CMK (cell line): ENCODE measurements around the gene CELA3A.
"Not testable (repeated sequence)": the region's sequence is repeated elsewhere in the genome, so short reads cannot be mapped to it uniquely, and the experiment has no call there.

Experiments
- DNase-seq: peaks from one replicate; pipeline ENCODE4 v3.0.0-alpha.2; 2010; ENCODE audit warnings: low read depth

CELA3A gene

DNA sequence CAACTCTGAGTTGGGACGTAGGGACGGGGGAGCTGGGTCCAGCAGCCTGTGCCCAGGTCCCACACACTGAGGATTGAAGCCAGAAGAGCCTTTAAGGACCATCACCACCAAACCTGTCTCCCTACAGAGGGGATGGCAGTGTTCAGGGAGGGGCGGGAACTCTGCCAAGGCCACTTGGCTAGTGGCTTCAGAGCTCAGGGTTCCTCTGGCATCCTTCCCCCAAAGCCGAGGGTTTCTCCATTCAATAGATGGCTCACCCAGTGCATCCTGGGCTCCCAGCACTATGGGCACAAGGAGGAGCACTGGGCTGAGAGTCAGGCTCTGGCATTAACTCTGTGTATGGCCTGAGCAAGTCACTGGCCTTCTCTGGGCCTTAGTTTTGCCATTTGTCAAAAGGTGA, 20.2 kb upstream of the CELA3A start:
- not testable (repeated sequence) for DNase-seq

DNA sequence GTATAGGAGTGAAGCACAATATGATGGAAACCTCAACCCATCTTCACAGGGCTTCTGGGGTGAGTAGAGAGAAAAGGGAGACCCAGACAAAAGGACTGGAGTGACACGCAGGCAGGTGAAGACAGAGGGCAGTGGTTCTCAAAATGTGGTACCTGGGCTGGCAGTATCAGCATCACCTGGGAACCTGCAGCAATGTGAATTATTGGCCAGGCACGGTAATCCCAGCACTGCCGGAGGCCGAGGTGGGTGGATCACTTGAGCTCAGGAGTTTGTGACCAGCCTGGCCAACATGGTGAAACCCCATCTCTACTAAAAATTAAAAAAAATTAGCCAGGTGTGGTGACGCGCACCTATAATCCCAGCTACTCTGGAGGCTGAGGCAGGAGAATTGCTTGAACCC, 19.3 kb upstream of the CELA3A start:
- DNase-seq: not testable (repeated sequence)

DNA sequence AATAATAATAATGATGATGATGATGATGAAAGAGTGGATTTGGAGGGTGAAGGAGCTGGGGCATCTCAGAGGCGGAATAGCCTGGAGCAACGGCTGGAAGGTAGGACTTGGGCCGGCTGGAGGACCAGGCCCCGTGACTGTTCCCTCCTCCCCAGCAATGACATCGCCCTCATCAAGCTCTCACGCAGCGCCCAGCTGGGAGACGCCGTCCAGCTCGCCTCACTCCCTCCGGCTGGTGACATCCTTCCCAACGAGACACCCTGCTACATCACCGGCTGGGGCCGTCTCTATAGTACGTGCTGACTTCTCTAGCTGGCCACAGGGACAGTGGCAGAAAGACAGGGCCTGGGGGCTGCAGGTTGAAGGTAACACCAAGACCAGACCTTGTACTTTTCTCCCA, 17.9 kb upstream of the CELA3A start:
- DNase-seq: not testable (repeated sequence)

DNA sequence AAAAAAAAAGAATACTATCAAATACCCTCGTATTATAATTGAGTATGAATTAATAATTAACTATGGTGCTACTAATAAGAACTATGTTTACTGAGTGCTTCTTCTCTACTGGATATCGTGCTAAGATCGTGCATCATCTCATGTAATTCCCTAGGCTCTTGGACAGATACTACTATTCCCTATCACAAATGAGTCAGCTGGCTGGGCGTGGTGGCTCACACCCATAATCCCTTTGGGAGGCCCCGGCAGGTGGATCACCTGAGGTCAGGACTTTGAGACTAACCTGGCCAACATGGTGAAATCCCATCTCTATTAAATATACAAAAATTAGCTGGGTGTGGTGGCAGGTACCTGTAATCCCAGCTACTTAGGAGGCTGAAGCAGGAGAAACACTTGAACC, 15.6 kb upstream of the CELA3A start:
- DNase-seq: not testable (repeated sequence)

DNA sequence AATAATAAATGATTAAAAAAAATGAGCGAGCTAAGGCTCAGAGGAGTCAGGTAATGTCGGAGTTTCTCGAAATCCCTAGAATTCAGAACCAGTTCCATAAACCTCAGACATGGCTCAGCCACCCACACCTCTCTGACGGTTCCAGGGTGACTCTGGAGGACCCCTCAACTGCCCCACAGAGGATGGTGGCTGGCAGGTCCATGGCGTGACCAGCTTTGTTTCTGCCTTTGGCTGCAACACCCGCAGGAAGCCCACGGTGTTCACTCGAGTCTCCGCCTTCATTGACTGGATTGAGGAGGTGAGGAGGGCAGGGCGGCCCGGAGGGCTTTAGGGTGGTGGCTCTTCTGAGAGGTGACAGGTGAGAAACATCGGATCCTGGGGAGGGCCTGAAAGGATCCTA, 15.1 kb upstream of the CELA3A start:
- DNase-seq: not testable (repeated sequence)

DNA sequence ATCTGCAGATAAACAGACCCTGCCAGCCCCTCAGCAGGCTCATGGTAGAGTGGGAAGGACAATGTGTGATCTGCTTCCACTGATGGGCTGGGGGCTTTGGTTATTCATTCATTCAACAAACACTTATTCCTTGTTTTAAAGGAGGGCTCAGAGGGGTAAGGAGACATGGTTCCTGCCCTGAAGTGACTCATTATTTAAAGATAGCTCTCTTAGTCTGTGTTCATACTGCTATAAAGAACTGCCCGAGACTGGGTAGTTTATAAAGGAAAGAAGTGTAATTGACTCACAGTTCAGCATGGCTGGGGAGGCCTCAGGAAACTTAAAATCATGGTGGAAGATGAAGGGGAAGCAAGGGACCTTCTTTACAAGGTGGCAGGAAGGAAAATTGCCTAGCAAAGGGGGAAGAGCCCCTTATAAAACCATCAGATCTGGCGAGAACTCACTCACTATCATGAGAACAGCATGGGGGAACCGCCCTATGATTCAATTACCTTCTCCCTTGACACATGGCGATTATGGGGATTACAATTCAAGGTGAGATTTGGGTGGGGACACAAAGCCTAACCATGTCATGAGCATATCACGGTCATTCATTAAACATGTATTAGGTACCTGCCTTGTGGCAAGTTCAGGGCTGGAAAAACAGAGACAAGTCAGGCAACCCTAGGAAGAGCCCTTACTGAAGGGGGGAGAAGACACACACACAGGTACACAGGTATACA, 11.6 kb upstream of the CELA3A start:
- DNase-seq: not testable (repeated sequence)

DNA sequence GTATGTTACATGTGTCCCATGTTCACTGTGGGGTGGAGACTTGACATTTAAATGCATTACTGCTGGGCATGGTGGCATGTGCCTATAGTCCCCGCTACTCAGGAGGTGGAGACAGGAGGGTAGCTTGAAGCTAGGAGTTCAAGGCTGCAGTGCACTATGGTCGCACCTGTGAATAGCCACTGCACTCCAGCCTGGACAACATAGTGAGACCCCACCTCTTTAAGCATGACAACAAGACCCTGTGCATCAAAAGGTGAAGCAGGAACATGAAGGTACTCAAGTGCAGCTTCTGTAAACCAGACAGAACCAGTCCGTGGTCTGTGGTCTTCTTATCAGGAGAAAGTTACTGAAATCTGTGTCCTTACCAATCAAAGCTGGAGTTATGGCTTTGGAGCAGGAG, 9.3 kb upstream of the CELA3A start:
- not testable (repeated sequence) for DNase-seq

DNA sequence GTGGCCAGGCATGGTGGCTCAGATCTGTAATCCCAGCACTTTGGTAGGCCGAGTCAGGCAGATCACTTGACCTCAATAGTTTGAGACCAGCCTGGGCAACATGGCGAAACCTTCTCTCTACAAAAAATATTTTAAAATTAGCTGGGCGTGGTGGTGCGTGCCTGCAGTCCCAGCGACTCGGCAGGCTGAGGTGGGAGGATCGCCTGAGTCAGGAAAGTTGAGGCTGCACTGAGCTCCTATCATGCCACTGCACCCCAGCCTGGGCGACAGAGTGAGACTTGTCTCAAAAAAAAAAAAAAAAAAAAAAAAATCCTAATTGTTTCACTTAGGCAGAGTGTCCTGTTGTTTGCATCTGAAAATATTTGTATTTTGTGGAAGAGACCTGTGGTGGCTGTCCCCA, 6.7 kb upstream of the CELA3A start:
- not testable (repeated sequence) for DNase-seq

DNA sequence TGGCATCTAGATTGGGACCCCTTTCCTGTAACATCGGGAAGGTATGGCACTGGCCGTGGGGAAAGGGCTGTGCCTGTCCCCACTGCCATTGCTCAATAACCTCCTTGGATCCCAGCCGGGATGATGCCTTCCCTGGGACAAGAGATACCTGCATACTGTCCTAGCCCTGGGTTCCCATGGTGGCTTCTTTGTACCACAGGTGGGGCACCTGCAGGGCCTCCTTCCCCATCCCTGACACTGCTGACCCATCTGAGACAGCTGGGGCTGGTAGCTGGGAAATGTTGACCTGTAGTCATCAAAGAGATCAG, 4.8 kb upstream of the CELA3A start:
- not testable (repeated sequence) for DNase-seq

DNA sequence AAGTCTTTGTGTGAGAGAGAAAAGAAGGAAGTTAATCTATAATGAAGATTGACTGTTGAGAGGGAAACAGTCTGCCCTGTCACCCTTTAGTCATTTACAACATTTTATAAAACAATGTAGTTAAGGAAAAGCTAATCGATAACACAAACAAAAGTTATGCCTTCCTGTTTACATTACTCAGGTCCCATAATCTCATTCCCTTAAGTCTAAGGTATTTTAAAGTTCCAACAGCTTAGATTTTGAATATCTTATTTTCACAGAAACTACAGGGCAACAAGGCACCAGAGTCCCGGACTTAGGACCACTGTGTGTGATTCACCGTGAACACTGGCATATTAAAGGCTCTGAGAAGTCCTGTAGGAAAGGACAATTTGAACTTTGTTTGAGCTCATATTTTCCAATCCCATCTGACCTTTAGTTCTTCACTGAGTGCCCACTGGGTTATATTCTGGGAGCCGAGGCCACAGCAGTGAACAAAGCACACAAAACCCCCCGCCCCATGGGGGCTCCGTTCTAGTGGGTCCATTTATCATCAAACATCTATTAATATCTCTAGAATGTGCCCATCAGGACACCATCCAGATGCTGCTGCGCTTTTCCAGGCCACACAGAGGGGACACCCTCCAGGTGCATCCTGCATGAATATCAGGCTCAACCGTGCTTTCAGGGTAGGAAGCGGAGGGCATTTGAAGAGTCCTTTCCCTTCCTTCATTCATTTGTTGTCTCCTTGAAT, 3.4 kb upstream of the CELA3A start:
- not testable (repeated sequence) for DNase-seq

DNA sequence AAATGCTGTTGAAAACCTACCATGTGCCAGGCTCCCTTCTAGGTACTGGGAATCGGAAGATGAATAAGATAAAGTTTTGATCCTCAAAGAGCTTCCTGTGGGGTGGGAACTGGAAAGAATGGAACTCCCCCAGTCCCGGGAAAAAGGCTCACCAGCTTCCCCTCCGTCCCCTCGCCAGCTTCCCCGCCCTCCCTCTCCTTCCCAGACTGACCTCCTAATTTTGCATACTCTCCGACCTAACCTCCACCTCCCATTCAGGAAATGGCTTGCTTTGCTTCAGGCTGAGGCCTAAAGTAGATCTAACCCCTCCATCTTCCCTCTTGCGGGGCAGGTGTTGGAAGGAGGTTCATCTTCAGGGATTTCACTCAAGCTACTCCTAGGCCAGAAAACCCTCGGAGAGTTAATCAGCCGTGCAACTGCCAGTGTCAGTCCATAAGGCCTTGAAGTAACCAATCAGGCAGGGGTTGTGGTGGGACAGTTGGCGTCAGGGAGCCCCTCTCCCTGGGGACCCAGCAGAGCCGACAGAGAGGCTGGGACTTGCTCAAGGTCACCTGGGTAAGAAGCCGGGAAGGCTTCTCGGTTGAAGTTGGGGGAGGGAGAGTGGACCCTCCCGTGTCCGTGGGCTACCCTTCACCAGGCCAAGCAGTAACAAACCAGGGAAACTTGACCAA, 2.7 kb upstream of the CELA3A start:
- not testable (repeated sequence) for DNase-seq

DNA sequence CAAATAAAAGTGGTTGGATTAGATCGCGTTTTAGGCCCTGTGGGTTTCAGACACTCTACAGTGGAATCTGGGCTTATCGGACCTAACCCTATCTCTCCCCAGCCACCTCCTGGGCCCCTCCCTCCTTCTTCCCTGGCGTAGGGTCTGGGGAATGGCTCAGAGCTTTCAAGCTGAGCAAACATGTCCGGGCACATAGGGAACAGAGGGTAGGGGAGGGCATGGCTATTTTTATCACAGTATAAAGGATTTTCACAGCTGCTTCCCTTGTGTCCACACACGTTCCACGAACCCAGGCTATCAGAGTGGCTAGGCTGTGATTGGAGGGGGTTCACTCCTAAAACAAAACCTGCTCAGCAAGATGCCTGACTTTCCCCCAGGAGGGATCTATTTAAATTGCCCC, 1.8 kb upstream of the CELA3A start:
- peak; percentile 7 for DNase-seq

DNA sequence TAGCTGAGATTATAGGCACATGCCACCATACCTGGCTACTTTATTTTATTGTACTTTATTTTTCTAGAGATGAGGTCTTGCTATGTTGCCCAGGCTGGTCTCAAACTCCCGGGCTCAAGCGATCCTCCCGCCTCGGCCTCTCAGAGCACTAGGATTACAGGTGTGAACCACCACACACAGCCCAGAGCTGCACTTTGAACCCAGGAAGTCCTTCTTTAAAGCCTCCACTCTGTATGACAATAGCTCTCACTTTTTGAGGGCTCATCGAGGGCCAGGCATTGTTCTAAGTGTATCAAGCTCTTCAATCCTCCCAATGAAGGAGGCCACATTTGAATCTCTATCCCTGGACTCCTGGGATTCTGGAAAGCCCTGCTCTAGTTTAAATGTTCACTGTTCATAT, 1.0 kb downstream of the CELA3A start:
- not testable (repeated sequence) for DNase-seq

DNA sequence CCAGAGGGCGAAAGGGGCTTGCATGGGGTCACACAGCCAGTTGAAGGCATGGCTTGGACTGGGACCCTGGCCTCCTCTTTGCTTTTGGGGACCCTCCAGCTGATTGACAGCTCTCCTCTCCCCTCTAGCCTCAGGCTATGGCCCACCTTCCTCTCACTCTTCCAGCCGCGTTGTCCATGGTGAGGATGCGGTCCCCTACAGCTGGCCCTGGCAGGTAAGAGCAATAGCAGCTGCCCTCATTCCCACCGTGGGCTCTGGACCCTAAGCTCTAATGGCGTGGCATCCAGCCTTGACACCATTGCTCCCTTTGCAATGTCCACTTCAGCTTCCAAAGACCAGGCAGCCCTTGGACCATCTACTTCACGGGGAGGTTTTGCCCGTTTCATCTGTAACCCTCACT, 1.4 kb downstream of the CELA3A start:
- not testable (repeated sequence) for DNase-seq

DNA sequence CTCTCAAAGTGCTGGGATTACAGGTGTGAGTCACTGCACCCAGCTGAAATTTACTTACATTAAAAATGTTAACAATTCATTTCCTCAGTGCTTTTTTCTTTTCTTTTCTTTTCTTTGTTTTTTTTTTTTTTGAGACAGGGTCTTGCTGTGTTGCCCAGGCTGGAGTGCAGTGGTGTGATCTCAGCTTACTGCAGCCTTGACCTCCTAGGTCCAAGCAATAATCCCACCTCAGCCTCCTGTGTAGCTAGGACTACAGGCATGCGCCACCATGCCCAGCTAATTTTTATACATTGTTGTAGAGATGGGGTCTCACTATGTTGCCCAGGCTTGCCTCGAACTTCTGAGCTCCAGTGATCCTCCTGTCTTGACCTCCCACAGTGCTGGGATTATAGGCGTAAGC, 2.5 kb downstream of the CELA3A start:
- not testable (repeated sequence) for DNase-seq

DNA sequence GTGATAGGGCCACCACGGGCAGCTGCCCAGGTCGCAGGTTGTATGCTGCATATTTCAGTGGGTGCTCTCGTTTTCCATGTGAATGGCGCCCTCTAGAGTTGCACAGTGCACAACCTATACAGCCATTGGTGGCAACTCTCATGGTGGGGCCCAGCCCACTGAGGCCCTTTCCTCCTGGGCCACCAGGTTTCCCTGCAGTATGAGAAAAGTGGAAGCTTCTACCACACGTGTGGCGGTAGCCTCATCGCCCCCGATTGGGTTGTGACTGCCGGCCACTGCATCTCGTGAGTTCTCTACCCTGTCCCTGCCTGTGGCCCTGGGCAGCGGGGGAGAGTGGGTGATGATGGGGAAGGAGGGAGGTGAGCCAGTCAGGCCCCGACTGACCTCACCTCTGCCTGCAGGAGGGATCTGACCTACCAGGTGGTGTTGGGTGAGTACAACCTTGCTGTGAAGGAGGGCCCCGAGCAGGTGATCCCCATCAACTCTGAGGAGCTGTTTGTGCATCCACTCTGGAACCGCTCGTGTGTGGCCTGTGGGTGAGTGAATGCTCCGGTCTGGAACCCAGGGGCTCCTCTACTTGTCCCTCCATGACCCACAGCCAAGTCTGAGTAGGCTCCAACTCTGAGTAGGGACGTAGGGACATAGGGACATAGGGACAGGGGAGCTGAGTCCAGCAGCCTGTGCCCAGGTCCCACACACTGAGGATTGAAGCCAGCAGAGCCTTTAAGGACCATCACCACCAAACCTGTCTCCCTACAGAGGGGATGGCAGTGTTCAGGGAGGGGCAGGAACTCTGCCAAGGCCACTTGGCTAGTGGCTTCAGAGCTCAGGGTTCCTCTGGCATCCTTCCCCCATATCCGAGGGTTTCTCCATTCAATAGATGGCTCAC, 4.0 kb downstream of the CELA3A start:
- not testable (repeated sequence) for DNase-seq

DNA sequence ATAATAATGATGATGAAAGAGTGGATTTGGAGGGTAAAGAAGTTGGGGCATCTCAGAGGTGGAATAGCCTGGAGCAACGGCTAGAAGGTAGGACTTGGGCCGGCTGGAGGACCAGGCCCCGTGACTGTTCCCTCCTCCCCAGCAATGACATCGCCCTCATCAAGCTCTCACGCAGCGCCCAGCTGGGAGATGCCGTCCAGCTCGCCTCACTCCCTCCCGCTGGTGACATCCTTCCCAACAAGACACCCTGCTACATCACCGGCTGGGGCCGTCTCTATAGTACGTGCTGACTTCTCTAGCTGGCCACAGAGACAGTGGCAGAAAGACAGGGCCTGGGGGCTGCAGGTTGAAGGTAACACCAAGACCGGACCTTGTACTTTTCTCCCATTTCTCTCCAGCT, 5.3 kb downstream of the CELA3A start:
- not testable (repeated sequence) for DNase-seq

DNA sequence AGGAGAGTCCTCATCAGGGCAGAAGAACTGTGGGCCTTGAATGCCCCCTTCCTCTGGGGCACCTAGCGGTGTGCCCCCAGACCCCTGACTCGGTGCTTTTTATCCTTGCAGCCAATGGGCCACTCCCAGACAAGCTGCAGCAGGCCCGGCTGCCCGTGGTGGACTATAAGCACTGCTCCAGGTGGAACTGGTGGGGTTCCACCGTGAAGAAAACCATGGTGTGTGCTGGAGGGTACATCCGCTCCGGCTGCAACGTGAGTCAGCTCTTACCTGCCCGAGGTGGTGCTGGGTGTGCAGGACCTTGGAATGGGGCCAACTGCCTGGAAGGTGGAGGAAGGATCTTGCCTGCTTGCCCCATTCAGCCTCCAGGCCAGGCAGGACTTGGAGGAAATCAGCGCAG, 5.8 kb downstream of the CELA3A start:
- DNase-seq: not testable (repeated sequence)

DNA sequence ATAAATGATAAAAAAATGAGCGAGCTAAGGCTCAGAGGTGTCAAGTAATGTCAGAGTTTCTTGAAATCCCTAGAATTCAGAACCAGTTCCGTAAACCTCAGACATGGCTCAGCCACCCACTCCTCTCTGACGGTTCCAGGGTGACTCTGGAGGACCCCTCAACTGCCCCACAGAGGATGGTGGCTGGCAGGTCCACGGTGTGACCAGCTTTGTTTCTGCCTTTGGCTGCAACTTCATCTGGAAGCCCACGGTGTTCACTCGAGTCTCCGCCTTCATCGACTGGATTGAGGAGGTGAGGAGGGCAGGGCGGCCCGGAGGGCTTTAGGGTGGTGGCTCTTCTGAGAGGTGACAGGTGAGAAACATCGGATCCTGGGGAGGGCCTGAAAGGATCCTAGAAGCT, 8.1 kb downstream of the CELA3A start:
- DNase-seq: not testable (repeated sequence)

DNA sequence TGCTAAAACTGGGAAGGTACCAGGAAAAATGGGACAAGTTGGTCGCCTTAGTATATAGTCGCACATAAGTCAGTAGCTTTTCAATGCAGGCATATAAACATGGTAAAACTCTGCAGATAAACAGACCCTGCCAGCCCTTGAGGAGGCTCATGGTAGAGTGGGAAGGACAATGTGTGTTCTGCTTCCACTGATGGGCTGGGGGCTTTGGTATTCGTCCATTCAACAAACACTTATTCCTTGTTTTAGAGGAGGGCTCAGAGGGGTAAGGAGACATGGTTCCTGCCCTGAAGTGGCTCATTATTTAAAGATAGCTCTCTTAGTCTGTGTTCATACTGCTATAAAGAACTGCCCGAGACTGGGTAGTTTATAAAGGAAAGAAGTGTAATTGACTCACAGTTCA, 11.3 kb downstream of the CELA3A start:
- not testable (repeated sequence) for DNase-seq

DNA sequence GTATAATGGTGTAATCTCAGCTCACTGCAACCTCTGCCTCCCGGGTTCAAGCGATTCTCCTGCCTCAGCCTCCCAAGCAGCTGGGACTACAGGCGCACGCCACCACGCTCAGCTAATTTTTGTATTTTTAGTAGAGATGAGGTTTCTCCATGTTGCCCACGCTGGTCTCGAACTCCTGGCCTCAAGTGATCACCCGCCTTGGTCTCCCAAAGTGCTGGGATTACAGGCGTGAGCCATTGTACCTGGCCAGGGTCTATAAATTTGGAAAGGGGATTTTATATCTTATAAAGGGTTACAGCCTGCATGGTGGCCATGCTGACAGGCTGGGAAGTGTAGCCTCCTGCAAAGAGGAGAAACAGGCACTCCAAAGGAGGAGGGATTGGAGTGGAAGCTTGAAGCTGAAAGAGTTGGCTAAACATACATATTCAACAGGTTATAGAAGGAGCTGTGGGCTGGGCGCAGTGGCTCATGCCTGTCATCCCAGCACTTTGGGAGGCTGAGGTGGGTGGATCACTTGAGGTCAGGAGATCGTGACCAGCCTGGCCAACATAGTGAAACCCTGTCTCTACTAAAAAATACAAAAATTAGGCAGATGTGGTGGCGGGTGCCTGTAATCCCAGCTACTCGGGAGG, 13.2 kb downstream of the CELA3A start:
- not testable (repeated sequence) for DNase-seq
